NCI-H526 treated with DMSO at 0.1 percent for 48 hours (cell line): ENCODE data around the gene HOXC9.

Source experiments
- DNase-seq: peaks from one replicate; lab custom pipeline; 2025; lab: John Stamatoyannopoulos, UW

The HOXC9 gene

GRCh38 chr12:53976172-53976822 lies 23.7 kb upstream of the HOXC9 start:
- no peak for DNase-seq

- no peak for DNase-seq
These were observed 23.0 kb upstream of the HOXC9 start for GRCh38 chr12:53976823-53977595.

DNA sequence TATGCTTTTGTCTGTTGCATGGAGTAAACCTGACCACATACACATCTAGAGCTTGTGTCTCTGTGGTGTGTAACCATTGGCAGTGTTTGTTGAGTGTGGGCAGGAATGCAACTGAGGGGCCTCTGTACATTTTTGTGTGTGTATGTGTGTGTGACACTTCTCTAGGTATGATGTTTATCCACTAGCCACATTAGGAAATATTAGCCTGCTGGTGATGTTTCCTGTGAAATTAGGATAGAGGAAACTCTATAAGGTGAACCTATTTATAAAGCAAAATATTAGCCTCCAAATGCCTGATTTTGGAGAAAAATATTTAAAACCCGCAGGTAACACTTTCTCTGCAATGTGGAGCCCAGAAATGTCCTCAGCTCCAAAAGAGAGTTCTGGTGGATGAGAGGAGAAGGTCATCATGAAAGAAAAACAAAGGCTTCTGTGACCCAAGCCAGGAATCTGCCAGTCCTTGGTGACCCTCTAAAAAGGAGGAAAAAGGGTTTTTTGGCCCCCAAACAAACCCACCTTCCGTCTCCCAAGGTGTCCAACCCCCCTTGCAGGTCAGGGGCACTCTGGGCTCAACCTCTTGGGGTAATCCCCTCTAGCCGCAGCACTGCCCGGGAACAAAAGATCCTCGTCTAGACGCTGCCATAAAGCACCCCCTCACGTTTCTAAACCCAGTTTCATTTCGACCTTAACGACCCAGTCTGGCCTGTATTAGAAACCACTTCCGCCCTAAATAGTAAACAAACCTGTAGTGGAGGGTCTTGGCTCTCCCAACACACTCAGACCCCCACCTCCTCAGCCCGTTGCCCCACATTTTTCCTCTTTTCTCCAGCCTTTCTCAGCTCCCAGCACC lies 22.1 kb upstream of the HOXC9 start:
- DNase-seq, result no peak

- no peak for DNase-seq
These were observed 21.2 kb upstream of the HOXC9 start for GRCh38 chr12:53978477-53979356.

- no peak for DNase-seq
These were observed 19.7 kb upstream of the HOXC9 start for GRCh38 chr12:53980104-53980801.

- no peak for DNase-seq
These were observed 19.0 kb upstream of the HOXC9 start for GRCh38 chr12:53980802-53981496.

GRCh38 chr12:53981634-53982565 lies 18.1 kb upstream of the HOXC9 start:
- no peak for DNase-seq

GRCh38 chr12:53982648-53983567 lies 17.1 kb upstream of the HOXC9 start:
- no peak for DNase-seq

DNA sequence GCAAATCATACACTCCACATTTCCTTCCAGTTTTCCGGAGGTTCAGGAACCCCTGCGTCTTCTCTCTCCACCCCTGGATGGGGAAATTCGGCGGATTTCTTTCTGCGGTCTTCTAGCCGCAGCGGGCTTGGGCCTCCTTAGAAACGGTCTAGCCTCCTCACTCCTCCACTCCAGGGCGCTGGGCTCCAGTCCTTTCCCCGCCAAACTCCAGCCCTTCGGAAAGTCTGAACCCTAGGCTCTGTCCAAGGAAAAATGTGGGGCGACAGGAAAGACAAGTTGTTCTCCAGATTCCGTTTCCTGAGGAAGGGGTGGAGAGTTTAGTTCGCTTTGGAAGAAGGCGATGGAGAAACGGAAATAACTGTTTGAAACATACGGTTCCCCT lies 16.4 kb upstream of the HOXC9 start:
- DNase-seq, result no peak

DNA sequence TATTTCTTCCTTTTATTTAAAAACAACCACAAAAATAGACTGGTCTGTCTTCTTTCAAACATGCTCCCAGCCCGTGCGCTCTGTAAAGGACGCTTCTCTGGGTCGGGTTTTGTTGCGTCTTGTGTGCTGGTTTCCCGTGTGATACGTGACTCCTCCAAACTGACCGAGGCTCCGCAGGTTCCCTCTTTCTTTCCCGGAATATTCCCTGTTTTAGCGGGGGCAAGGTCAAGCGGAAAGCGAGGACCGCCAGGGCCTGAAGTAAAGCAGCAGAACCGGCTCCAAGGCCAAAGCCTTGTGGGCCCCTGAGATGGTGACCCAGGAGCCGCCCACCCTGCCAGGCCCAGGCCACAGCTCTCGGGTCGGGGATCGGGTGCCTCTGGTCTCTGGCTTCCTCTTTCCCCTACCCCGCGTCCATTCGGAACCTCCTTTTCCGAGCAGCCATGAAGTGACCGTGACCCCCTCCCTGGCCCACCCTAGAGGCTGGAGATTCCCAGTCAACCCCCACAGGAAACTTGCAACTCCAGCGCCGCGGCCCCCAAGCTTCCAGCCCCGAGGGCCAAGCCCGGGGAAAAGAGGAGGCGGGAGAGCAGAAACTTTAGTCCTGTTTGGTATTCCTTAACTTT lies 15.9 kb upstream of the HOXC9 start:
- no peak for DNase-seq

GRCh38 chr12:53984901-53985691 lies 14.9 kb upstream of the HOXC9 start, which contains the start of gene HOXC10:
Gene HOXC10, plus strand, starts transcription at chr12:53985146. Its CDS starts 114 bp downstream, at chr12:53985260.
- DNase-seq, result no peak

- no peak for DNase-seq
These were observed 14.3 kb upstream of the HOXC9 start for GRCh38 chr12:53985692-53985993.

GRCh38 chr12:53985994-53986685 lies 13.8 kb upstream of the HOXC9 start:
- no peak for DNase-seq

DNA sequence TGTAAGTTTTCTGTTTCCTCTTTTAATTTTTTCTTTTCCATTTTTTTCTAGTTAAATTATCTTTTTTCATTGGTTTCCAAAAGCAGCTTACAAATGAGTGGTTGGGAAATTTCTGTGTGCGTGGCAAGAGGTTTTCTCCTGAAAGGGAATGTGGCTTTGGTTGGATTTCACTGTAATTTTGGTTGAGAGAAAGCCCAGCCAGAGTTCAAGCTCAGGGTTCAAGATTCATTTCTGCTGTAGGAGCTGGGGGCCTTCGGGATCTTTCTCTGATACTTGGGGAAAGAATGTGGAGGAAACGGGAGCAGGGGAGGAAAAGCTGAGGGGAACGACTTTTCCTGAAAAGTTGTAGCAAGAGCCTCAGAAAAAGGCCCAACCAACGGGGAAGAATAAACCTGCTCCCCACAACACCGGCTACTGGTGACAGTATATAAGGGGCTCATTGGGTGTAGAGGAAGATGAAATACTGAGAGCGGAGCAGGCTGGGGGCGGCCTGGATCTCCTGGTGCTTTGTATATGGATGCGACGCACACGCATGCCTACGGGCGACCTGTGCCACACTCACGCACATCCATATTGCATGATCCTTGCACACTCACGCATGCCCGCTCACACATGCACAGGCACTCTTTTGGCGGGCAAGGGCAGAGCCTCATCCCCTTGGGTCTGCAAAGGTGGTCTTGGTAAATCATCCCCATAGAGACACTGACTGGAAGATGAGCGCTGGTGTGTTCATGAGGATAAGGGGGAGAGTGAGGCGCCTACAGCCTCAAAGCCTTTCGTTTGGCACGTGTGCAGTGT lies 13.1 kb upstream of the HOXC9 start:
- no peak for DNase-seq

DNA sequence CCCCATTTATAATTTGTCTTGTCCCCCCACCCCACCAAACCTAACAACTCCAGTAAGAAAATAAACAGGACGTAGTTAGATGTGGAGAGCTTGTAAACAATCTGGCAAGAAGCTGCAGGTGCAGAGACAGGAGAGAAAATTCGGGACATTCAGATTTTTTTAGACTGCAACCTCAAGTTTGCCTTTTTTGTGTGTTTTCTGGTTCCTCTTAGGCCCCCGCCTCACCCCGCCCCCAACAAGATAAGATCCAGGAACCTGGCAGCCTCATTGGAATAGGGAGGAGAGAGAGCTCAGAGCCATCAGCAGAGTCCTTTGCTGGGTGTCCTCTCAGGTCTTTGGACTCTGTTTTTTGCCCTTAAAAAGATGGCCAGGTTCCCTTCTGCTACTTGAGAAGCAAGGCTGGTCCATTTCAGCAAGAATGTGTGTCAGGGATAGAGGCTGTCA lies 12.2 kb upstream of the HOXC9 start:
- DNase-seq, result no peak
